Measurements from ENCODE around the gene PDE4C. TPM values are rescaled to one million over a fixed set of nuclear protein-coding genes. Genes with fewer than 3 reads are reported as not detected.

The PDE4C gene
- total and polyA plus RNA-seq, 9 of the 15 experiments (the other 6 are each of a cell fraction or from before 2014, with no cell fraction given) = 0.04 to 0.91 (median 0.20) TPM; not detected in 1

DNA sequence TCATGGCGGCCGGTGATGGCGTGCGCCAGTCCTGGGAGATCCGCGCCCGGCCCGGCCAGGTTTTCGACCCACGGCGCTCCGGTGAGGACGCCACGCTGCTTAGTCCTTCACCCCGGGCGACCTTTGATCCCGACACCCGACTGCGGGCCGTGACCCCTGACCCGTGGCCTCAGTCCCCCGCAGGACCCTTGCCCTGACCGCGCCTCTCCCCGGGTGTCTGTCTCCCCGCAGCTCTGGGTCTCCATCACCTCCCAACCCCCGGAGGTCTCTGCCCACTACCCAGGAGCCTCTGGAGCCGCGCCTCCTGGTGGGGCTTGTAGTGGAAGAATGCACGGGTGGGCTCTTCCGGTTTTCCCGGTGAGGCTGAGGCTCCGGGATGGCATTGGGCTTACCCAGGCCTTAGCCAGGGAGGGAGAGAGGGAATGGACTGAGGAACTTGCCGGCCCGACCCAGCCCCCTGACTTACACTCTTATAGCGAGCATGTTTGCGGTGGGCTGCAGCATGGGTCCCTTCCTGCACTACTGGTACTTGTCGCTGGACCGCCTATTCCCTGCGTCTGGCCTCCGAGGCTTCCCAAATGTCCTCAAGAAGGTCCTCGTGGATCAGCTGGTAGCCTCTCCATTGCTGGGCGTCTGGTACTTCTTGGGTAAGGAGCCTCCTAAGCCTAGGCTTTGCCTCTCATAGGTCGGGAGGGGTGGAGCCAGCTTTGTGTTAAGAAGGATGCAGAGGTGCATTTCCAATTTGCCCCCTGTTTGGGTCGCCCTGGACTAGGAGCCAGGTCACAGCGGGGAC, 32.7 kb downstream of the PDE4C start (continued):
- TF ChIP-seq DACH1 (IDR thresholded peaks at IDR 0.05; ENCODE audit: partially characterized antibody) (peak; percentile 20), NEUROD1 (IDR thresholded peaks at IDR 0.05; ENCODE audit: borderline replicate concordance, low read depth, low read length, partially characterized antibody) (no peak), MCM3 (IDR thresholded peaks at IDR 0.05) (no peak), FOSL1 (tag; conservative IDR thresholded peaks at IDR 0.05) (0 out of 2 replicates have a peak, but pooled peaks have one; percentile 29), RBFOX2 (IDR thresholded peaks at IDR 0.05; ENCODE audit: low read depth, low read length) (peak; percentile 68), POLR2B (IDR thresholded peaks at IDR 0.05; ENCODE audit: low read depth, partially characterized antibody) (peak; percentile 32), TGIF2 (CRISPR knock-in tag; IDR thresholded peaks at IDR 0.05) (0 out of 2 replicates have a peak, but pooled peaks have one; percentile 39), POLR2AphosphoS2 (IDR thresholded peaks at IDR 0.05; ENCODE audit: low read length) (no peak), CTBP1 (IDR thresholded peaks at IDR 0.05; ENCODE audit: borderline replicate concordance) (peak; percentile 3; the same call in 1 of the 2 replicates), ZEB2 (IDR thresholded peaks at IDR 0.05) (no peak), NFIC (IDR thresholded peaks at IDR 0.05) (0 out of 2 replicates have a peak, but pooled peaks have one; percentile 14), ZNF77 (CRISPR knock-in tag; IDR thresholded peaks at IDR 0.05) (no peak), ZC3H4 (CRISPR knock-in tag; IDR thresholded peaks at IDR 0.05; ENCODE audit: borderline replicate concordance) (peak; percentile 86; the same call in 1 of the 2 replicates), FOXK1 (CRISPR knock-in tag; IDR thresholded peaks at IDR 0.05; ENCODE audit: borderline replicate concordance) (peak; percentile 86), MED1 (CRISPR knock-in tag; IDR thresholded peaks at IDR 0.05; ENCODE audit: borderline replicate concordance) (peak; percentile 51; the same call in 1 of the 2 replicates), ZNF12 (CRISPR knock-in tag; IDR thresholded peaks at IDR 0.05) (no peak), POLR2H (tag; IDR thresholded peaks at IDR 0.05; ENCODE audit: low read depth) (no peak), EP300 (IDR thresholded peaks at IDR 0.05; ENCODE audit: low read length) (no peak), SRF (CRISPR knock-in tag; IDR thresholded peaks at IDR 0.05) (no peak), FOS (IDR thresholded peaks at IDR 0.05; ENCODE audit: extremely low read depth, insufficient read length) (no peak), CTCF (IDR thresholded peaks at IDR 0.05 in 2 of 3, conservative IDR thresholded peaks at IDR 0.05 in 1 of 3; ENCODE audit: insufficient read depth in 2 of 3, low read depth in 1 of 3, low read length in 3 of 3) (no peak), HCFC1 (IDR thresholded peaks at IDR 0.05; ENCODE audit: low read depth, low read length) (no peak)
- TF ChIP-seq, protein P1, sequence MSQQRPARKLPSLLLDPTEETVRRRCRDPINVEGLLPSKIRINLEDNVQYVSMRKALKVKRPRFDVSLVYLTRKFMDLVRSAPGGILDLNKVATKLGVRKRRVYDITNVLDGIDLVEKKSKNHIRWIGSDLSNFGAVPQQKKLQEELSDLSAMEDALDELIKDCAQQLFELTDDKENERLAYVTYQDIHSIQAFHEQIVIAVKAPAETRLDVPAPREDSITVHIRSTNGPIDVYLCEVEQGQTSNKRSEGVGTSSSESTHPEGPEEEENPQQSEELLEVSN (IDR thresholded peaks at IDR 0.05; ENCODE audit: borderline replicate concordance in 1 of 2, extremely low read depth in 1 of 2, insufficient read depth in 1 of 2, insufficient read length in 1 of 2, low read depth in 1 of 2, low read length in 1 of 2, poor library complexity in 1 of 2, severe bottlenecking in 1 of 2) = no peak
- TF ChIP-seq, protein P2, sequence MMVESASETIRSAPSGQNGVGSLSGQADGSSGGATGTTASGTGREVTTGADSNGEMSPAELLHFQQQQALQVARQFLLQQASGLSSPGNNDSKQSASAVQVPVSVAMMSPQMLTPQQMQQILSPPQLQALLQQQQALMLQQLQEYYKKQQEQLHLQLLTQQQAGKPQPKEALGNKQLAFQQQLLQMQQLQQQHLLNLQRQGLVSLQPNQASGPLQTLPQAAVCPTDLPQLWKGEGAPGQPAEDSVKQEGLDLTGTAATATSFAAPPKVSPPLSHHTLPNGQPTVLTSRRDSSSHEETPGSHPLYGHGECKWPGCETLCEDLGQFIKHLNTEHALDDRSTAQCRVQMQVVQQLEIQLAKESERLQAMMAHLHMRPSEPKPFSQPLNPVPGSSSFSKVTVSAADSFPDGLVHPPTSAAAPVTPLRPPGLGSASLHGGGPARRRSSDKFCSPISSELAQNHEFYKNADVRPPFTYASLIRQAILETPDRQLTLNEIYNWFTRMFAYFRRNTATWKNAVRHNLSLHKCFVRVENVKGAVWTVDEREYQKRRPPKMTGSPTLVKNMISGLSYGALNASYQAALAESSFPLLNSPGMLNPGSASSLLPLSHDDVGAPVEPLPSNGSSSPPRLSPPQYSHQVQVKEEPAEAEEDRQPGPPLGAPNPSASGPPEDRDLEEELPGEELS (CRISPR knock-in tag; IDR thresholded peaks at IDR 0.05; ENCODE audit: borderline replicate concordance) = peak; percentile 26; the same call in 1 of the 2 replicates
